Measurements from ENCODE around the gene NUS1. TPM values are rescaled to one million over a fixed set of nuclear protein-coding genes. Genes with fewer than 3 reads are reported as not detected.
"Not testable (repeated sequence)": the region's sequence is repeated elsewhere in the genome, so short reads cannot be mapped to it uniquely, and the experiment has no call there.

Gene NUS1
- total RNA-seq (2012; rRNA removed) = 31.9 and 36.0 TPM in 2 replicates

GRCh38 chr6:117674991-117675657 lies at the start of gene NUS1:
TSS of gene NUS1 (plus strand) at chr6:117675469. CDS start at chr6:117675671, 202 bp downstream.
- Histone ChIP-seq H3K9me3 (replicated peaks; ENCODE audit: low read length) (no peaks in the 10 kb centered on the region), H3K4me1 (ENCODE audit: control insufficient read depth, insufficient read depth, low read length) (peaks cover 17% of the 10 kb centered on the region), H3K4me3 (ENCODE audit: low read length) (peak within 1 kb of the TSS; percentile 72), H3K36me3 (ENCODE audit: insufficient read depth, low read length) (peaks cover 14% of the 10 kb centered on the region), H3K9ac (ENCODE audit: low read depth, low read length) (peak within 1 kb of the TSS; percentile 88), H3K27me3 (ENCODE audit: control insufficient read depth, insufficient read depth, low read length) (no peaks in the 10 kb centered on the region), H3K4me2 (ENCODE audit: low read length) (peak within 1 kb of the TSS; percentile 80)

- Histone ChIP-seq H3K4me3 (ENCODE audit: low read length) (no peak overlapping the region), H3K9ac (ENCODE audit: low read depth, low read length) (no peak overlapping the region), H3K9me3 (replicated peaks; ENCODE audit: low read length) (peaks cover 2% of the 10 kb centered on the region), H3K4me2 (ENCODE audit: low read length) (no peak overlapping the region), H3K4me1 (ENCODE audit: control insufficient read depth, insufficient read depth, low read length) (no peaks in the 10 kb centered on the region), H3K36me3 (ENCODE audit: insufficient read depth, low read length) (no peaks in the 10 kb centered on the region), H3K27me3 (ENCODE audit: control insufficient read depth, insufficient read depth, low read length) (no peaks in the 10 kb centered on the region)
Observed at GRCh38 chr6:117627533-117627932, 47.7 kb upstream of the NUS1 start.

- no peaks in the 10 kb centered on the region for H3K36me3 ChIP-seq (ENCODE audit: insufficient read depth, low read length)
- no peaks in the 10 kb centered on the region for H3K4me1 ChIP-seq (ENCODE audit: control insufficient read depth, insufficient read depth, low read length)
- no peak overlapping the region for H3K9ac ChIP-seq (ENCODE audit: low read depth, low read length)
- no peak overlapping the region for H3K4me2 ChIP-seq (ENCODE audit: low read length)
- H3K27me3 ChIP-seq (ENCODE audit: control insufficient read depth, insufficient read depth, low read length) = no peaks in the 10 kb centered on the region
- no peak overlapping the region for H3K4me3 ChIP-seq (ENCODE audit: low read length)
- H3K9me3 ChIP-seq (replicated peaks; ENCODE audit: low read length) = peaks cover 2% of the 10 kb centered on the region
Observed at GRCh38 chr6:117629119-117629660, 46.1 kb upstream of the NUS1 start.

- H3K27me3 ChIP-seq (ENCODE audit: control insufficient read depth, insufficient read depth, low read length) = no peaks in the 10 kb centered on the region
- no peak overlapping the region for H3K9ac ChIP-seq (ENCODE audit: low read depth, low read length)
- H3K4me2 ChIP-seq (ENCODE audit: low read length) = no peak overlapping the region
- no peaks in the 10 kb centered on the region for H3K4me1 ChIP-seq (ENCODE audit: control insufficient read depth, insufficient read depth, low read length)
- no peaks in the 10 kb centered on the region for H3K36me3 ChIP-seq (ENCODE audit: insufficient read depth, low read length)
- H3K9me3 ChIP-seq (replicated peaks; ENCODE audit: low read length) = no peaks in the 10 kb centered on the region
- H3K4me3 ChIP-seq (ENCODE audit: low read length) = no peak overlapping the region
Observed at GRCh38 chr6:117637770-117638169, 37.5 kb upstream of the NUS1 start.

GRCh38 chr6:117642976-117643375 lies 32.3 kb upstream of the NUS1 start:
- Histone ChIP-seq H3K36me3 (ENCODE audit: insufficient read depth, low read length) (no peaks in the 10 kb centered on the region), H3K9ac (ENCODE audit: low read depth, low read length) (no peak overlapping the region), H3K4me3 (ENCODE audit: low read length) (no peak overlapping the region), H3K9me3 (replicated peaks; ENCODE audit: low read length) (no peaks in the 10 kb centered on the region), H3K4me1 (ENCODE audit: control insufficient read depth, insufficient read depth, low read length) (no peaks in the 10 kb centered on the region), H3K4me2 (ENCODE audit: low read length) (no peak overlapping the region), H3K27me3 (ENCODE audit: control insufficient read depth, insufficient read depth, low read length) (no peaks in the 10 kb centered on the region)

- not testable (repeated sequence) for H3K9ac ChIP-seq (ENCODE audit: low read depth, low read length); H3K9me3 ChIP-seq (replicated peaks; ENCODE audit: low read length); H3K27me3 ChIP-seq (ENCODE audit: control insufficient read depth, insufficient read depth, low read length); H3K4me3 ChIP-seq (ENCODE audit: low read length); H3K4me2 ChIP-seq (ENCODE audit: low read length); H3K4me1 ChIP-seq (ENCODE audit: control insufficient read depth, insufficient read depth, low read length); H3K36me3 ChIP-seq (ENCODE audit: insufficient read depth, low read length)
Observed at GRCh38 chr6:117651984-117652383, 23.3 kb upstream of the NUS1 start.

GRCh38 chr6:117653949-117654348 lies 21.3 kb upstream of the NUS1 start:
- Histone ChIP-seq H3K36me3 (ENCODE audit: insufficient read depth, low read length) (no peaks in the 10 kb centered on the region), H3K9me3 (replicated peaks; ENCODE audit: low read length) (no peaks in the 10 kb centered on the region), H3K4me1 (ENCODE audit: control insufficient read depth, insufficient read depth, low read length) (no peaks in the 10 kb centered on the region), H3K9ac (ENCODE audit: low read depth, low read length) (no peak overlapping the region), H3K27me3 (ENCODE audit: control insufficient read depth, insufficient read depth, low read length) (no peaks in the 10 kb centered on the region), H3K4me3 (ENCODE audit: low read length) (no peak overlapping the region), H3K4me2 (ENCODE audit: low read length) (no peak overlapping the region)

- no peak overlapping the region for H3K4me3 ChIP-seq (ENCODE audit: low read length)
- H3K9me3 ChIP-seq (replicated peaks; ENCODE audit: low read length) = no peaks in the 10 kb centered on the region
- H3K4me1 ChIP-seq (ENCODE audit: control insufficient read depth, insufficient read depth, low read length) = no peaks in the 10 kb centered on the region
- H3K36me3 ChIP-seq (ENCODE audit: insufficient read depth, low read length) = no peaks in the 10 kb centered on the region
- H3K27me3 ChIP-seq (ENCODE audit: control insufficient read depth, insufficient read depth, low read length) = no peaks in the 10 kb centered on the region
- H3K4me2 ChIP-seq (ENCODE audit: low read length) = no peak overlapping the region
- no peak overlapping the region for H3K9ac ChIP-seq (ENCODE audit: low read depth, low read length)
Observed at GRCh38 chr6:117655380-117655779, 19.9 kb upstream of the NUS1 start.

GRCh38 chr6:117666881-117667280 lies 8.4 kb upstream of the NUS1 start:
- Histone ChIP-seq H3K36me3 (ENCODE audit: insufficient read depth, low read length) (no peaks in the 10 kb centered on the region), H3K4me2 (ENCODE audit: low read length) (no peak overlapping the region), H3K4me3 (ENCODE audit: low read length) (no peak overlapping the region), H3K4me1 (ENCODE audit: control insufficient read depth, insufficient read depth, low read length) (no peaks in the 10 kb centered on the region), H3K27me3 (ENCODE audit: control insufficient read depth, insufficient read depth, low read length) (no peaks in the 10 kb centered on the region), H3K9ac (ENCODE audit: low read depth, low read length) (no peak overlapping the region), H3K9me3 (replicated peaks; ENCODE audit: low read length) (no peaks in the 10 kb centered on the region)

GRCh38 chr6:117668736-117669135 lies 6.5 kb upstream of the NUS1 start:
- no peaks in the 10 kb centered on the region for H3K27me3 ChIP-seq (ENCODE audit: control insufficient read depth, insufficient read depth, low read length)
- H3K9ac ChIP-seq (ENCODE audit: low read depth, low read length) = no peak overlapping the region
- no peaks in the 10 kb centered on the region for H3K9me3 ChIP-seq (replicated peaks; ENCODE audit: low read length)
- no peak overlapping the region for H3K4me3 ChIP-seq (ENCODE audit: low read length)
- H3K36me3 ChIP-seq (ENCODE audit: insufficient read depth, low read length) = no peaks in the 10 kb centered on the region
- no peak overlapping the region for H3K4me2 ChIP-seq (ENCODE audit: low read length)
- no peaks in the 10 kb centered on the region for H3K4me1 ChIP-seq (ENCODE audit: control insufficient read depth, insufficient read depth, low read length)

GRCh38 chr6:117674503-117674902 lies 766 bp upstream of the NUS1 start:
- Histone ChIP-seq H3K4me2 (ENCODE audit: low read length) (peak overlapping the region; percentile 80), H3K36me3 (ENCODE audit: insufficient read depth, low read length) (peaks cover 8% of the 10 kb centered on the region), H3K9me3 (replicated peaks; ENCODE audit: low read length) (no peaks in the 10 kb centered on the region), H3K27me3 (ENCODE audit: control insufficient read depth, insufficient read depth, low read length) (no peaks in the 10 kb centered on the region), H3K4me1 (ENCODE audit: control insufficient read depth, insufficient read depth, low read length) (peaks cover 17% of the 10 kb centered on the region), H3K4me3 (ENCODE audit: low read length) (peak overlapping the region; percentile 72), H3K9ac (ENCODE audit: low read depth, low read length) (peak overlapping the region; percentile 64)

GRCh38 chr6:117675658-117676301 lies 511 bp downstream of the NUS1 start:
- H3K36me3 ChIP-seq (ENCODE audit: insufficient read depth, low read length) = peaks cover 19% of the 10 kb centered on the region
- peak overlapping the region; percentile 88 for H3K9ac ChIP-seq (ENCODE audit: low read depth, low read length)

More at GRCh38 chr6:117675658-117676301, 511 bp downstream of the NUS1 start:
- Histone ChIP-seq H3K4me1 (ENCODE audit: control insufficient read depth, insufficient read depth, low read length) (peaks cover 17% of the 10 kb centered on the region), H3K4me2 (ENCODE audit: low read length) (peak overlapping the region; percentile 78), H3K4me3 (ENCODE audit: low read length) (peak overlapping the region; percentile 72)
- H3K27me3 ChIP-seq (ENCODE audit: control insufficient read depth, insufficient read depth, low read length); H3K9me3 ChIP-seq (replicated peaks; ENCODE audit: low read length): not testable (repeated sequence)

Data from skeletal muscle satellite cell (primary cell).